Fibroblast of the conjunctiva (primary cell): ENCODE measurements around the gene FSCN2.

Experiments
- DNase-seq: peaks from one replicate; pipeline ENCODE4 v3.0.0-alpha.2; 2010; ENCODE audit warnings: low read depth

The FSCN2 gene

DNA sequence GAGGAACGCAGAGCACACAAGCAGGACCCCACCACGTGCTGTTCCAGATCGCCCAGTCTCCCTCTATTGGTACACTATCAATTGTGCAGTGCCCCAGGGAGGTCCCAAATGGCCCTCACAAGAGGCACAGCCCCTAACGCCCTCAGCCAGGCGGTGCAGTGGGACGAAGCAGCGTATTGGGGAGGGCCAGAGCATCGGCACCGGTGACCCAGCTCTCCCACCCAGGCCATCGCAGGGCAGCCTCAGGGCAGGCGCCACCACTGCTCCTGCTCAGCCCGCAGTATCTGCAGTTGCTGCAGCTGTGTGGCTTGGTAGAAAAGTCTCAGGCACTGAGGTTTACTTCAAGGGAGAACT lies 29.9 kb downstream of the FSCN2 start:
- no peak for DNase-seq

DNA sequence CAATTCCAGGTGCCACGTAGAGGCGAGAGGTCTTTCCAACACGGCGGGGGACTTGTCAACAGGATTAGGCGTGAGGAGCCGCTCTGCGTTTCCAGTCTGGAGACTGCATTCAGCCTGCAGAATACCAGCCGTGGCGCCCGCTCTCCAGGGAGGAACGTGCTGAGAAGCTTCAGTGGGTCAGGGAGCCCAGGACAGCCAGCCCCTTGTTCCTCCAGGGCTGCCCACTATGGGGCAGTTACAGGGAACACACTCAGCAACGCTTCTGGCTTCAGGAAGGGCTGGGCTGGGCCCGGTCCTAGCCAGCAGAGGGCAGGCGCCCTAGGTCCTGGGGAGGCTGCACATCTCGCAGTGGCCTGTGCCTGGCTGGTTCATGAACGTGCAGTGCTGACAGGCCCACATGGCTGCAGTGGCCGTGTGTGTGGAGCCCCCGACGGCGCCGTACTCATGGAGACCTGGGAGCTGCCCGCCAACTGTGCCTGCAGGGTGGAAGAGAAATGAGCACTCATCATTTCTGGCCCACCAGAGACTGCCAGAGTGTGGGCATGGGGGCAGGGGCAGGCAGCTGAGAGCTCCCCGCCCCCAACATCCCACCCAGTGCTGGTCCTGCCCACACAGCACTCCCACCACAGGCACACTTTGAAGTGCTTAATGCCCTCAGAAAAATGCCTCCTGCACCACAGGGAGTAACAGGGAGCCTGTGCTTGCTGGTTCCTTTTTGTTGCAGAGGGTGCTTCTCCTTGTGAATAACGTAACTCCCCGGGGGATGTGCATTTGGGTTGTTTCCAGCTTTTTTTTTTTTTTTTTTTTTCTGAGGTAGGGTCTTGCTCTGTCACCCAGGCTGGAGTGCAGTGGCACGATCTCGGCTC lies 31.0 kb downstream of the FSCN2 start:
- no peak for DNase-seq

DNA sequence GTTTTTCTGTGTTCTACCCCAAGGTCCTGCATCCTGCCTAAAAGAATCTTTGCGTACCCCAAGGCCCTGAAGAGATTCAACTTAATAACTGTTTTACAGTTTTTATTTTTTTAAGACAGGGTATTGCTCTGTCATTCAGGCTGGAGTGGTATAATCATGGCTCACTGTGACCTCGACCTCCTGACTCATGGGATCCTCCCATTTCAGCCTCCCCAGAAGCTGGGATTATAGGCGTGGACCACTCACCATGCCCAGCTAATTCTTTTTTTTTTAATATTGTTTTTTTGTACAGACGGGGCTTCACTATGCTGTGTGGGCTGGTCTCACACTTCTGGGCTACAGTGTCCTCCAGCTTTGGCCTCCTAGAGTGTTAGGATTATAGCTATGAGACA lies 33.3 kb downstream of the FSCN2 start:
- DNase-seq: no peak

DNA sequence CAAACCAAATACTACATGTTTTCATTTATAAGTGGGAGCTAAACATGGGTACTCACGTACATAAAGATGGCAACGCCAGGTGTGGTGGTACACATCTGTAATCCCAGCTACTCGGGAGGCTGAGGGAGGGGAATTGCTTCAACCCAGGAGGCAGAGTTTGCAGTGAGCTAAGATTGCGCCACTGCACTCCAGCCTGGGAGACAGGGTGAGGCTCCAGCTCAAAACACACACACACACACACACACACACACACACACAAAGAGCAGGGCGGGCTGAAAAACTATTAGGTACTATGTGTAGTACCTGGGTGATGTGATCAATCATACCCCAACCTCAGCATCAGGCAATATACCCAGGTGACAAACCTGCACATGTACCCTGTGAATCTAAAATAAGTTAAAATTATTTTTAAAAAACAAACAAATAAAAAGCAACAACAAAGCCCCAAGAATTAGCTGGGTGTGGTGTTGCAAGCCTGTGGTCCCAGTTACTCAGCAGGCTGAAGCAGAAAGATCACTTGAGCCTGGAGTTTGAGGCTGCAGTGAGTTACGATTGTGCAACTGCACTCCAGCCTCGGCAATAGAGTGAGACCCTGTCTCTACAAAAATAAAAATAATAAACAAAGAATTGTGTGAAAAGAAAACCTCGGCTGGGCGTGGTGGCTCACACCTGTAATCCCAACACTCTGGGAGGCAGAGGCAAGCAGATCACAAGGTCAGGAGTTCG lies 35.8 kb downstream of the FSCN2 start:
- DNase-seq: peak; percentile 73

DNA sequence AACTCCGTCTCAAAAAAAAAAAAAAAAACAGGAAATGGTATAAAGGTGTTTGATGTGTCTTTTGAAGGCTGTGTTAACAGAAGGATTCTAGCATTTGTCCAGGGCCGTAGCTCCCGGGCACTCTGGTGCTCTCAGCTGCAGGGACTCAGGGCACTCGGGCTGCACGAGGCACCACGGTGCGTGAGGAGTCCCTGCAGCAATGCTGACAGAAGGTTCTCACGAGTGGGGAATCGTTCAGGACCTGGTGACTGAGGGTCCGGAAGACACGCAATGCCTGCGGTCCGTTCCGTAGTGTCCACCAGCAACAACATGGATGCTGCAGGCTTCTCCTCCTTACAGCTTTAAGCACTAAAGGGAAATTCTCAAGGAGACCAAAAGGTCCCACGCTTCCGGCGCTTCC lies 36.6 kb downstream of the FSCN2 start:
- DNase-seq: no peak

DNA sequence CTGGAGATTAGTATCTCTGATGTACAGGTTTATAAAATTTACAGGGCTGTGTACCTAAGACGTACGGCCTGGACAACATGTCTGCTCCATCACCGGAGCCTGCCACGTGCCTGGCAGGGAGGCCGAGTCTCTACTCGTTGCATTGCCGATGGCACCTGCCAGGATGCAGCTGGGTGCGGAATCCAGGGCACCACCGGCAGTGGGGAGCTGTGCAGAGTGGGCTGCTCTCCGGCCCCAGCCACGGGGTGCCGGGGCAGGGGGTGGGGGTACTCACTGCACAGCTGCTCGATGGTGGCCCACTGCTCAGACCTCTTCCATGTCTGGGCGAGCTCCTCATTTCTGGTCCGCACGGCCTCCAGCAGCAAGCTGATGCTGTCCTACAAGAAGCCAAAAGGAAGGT lies 37.1 kb downstream of the FSCN2 start:
- no peak for DNase-seq

DNA sequence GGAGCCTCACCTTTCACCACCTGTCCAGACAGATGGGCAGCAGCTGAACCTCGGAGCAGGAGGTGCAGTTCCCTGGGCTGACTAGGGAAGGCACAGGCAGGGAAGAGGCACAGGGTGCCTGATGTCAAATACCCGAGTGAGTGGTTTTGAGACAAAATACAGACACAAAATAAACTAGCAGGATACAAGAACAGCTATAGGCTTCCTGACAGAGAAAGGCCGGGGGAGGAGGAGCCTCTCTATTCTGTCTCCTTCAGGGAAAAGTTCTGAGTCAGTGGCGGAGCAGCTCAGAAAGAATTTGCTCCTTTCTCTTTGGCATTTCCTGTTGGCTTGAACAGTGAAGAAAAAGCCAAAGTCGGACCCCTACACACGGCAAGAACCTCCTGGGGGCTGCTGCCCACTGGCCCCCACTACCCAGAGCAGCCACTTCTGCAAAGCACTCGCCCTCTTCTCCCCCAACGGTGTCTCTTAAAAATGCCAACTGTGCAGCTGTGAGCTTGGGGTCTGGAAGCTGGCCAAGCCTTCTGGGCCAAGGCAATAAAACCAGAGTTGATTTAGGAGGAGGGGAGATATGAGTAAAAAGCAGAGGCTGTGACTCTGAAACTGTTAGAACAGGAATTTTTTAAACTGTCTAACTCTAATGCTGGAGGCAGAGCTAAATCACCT lies 38.4 kb downstream of the FSCN2 start:
- DNase-seq: peak; percentile 82

DNA sequence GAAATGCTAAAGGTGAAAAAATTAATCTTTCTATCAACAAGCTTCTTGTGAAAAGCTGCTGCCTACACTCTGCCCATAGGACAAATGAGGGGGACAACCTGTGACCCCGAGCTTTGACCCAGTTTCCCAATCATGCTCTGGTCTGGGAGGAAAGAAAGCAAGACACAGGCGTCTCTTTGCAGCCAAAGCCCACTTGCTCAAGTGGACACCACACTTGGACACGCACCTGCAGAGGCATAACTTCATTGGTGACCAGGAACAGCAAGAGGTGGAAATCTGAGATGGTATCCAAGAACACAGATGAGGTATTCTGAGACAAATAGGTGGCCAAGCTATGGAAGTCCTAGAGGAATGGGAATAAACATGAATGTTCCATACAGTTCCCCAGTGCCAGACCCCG lies 39.0 kb downstream of the FSCN2 start:
- DNase-seq: no peak

DNA sequence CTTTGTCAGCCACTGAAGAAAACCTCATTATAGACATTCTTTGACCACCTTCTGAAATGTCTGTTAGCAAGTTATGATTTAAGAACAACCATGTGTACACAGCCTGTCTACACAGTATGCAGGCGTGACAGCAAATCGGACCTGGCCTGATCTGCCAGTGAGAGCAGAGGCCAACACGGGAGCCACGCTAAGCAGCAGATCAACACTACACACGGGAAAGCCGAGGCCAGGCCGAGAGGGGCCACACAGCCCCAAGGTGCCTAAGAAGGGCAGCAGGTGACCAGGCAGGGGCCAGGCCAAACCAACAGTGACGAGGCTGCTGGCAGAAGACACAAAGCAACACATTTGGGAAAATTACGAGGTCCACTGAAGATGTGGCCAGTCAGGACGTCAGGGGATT lies 40.2 kb downstream of the FSCN2 start:
- no peak for DNase-seq

DNA sequence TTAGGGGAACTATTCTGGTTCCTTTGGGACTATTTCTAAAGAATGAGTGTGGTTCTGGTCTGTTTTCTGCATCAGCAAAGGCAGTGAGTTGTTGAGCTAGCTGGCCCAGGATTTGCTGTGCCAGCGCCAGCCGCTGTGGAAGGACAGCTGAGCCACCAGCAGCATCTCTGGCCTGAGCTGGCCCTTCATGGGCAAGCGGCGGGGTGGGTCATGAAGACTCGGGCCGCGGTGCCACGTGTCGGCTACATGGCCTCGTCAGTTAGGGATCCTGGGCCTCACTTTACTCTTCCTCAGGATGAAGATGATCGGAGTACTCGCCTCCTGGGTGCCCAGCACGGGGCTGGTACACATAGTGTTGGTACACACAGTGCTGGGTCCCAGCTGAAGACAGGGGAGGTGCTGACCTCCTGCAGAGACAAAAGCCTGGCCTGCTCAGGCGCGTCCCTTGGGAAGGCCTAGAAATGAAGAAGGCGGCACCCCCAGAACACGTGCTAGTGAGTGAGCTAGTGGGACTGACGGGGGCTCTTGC lies 41.9 kb downstream of the FSCN2 start:
- no peak for DNase-seq

DNA sequence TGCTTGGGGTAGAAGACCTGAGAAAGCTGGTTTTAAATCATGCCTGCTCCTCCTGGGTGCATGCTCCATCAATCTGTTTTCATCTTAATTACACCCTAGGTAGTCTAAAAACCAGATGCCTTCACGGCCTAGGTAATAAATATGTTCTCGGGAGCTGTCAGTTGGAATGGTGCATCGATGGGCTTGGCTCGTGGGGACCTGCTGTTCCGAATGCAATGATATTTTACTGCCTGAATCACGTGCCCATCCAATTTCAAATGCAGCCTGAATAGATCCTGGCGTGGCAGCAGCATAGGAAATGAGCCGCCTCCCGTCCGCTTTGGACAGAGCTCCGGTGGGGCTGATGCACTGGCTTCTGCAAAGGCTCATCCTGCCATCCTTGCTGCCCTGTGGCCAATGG lies 42.8 kb downstream of the FSCN2 start:
- DNase-seq: no peak

DNA sequence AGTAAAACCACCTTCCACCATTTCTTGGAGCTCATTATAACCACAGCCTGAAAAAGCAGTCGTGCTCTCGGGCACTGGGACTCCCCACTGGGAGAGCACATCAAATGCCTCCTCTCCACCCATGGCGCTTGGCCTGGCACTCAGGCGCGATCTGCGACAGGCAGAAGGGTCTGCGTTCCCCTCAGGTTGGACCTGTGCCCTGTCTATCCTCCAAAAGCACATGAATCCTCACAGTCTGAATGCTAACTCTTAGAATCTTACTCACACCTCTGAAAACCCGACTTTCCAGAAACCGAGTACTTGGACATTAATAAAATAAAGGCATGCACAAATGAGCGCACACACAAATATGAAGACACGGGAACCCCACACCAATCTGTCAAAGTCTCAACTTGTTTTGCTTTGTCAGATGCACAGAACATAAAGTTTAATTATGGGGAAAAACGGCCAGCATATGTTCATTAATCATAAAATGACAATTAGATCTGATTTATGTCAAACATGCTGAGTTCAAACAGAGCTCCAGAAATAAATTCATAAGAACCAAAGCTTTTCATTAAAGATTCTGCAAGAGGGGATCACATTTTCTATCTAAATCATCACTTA lies 44.5 kb downstream of the FSCN2 start:
- no peak for DNase-seq

DNA sequence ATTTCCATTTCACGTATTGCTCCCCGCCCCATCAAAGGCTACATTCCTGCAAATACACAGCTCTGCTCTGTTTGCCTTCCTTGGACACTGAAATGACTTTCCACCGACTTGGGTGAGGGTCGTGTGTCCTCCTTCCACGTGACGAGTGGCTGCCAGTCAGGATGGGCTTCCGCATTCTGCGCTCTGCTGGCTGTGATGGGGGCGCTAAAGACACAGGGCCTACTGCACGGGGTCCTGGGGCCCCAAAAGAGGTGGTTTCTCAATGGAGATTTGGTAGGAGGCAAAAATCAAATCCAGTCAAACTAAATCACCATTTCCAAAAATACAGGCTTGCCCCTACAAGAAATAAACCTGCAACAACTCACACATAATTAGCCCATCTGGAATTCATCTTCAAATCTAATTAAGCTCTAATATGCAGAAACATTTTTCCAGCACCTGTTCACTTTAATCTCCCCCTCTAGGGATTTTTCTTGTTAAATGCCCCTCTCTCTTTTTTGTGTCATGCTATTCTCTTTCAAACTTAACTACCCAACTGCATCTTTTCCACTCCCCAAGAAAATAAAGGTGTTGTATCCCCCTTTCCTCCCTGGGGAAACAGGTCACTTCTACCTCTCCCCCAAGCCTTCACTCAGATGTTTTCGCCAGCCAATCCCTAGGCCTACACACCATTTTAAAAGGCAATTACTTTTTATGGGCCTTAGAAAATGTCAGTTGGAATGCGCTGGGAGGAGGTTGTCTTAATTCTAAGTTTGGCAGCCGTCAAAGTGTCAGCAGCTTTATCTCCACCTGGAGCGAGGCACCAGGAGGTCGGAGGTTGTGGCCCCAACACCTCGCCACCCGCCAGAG lies 45.8 kb downstream of the FSCN2 start:
- no peak for DNase-seq

DNA sequence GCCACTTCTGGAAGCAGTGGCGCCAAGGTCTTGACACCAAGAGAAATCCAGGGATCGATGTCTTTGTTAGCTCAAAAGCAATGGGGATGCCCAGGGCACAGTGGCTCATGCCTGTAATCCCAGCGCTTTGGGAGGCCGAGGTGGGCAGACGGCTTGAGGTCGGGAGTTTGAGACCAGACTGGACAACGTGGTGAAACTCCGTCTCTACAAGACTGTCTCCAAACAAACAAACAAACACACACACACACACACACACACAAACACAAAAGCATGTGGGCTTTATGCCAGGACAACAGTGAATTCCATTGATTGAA lies 46.4 kb downstream of the FSCN2 start:
- no peak for DNase-seq

DNA sequence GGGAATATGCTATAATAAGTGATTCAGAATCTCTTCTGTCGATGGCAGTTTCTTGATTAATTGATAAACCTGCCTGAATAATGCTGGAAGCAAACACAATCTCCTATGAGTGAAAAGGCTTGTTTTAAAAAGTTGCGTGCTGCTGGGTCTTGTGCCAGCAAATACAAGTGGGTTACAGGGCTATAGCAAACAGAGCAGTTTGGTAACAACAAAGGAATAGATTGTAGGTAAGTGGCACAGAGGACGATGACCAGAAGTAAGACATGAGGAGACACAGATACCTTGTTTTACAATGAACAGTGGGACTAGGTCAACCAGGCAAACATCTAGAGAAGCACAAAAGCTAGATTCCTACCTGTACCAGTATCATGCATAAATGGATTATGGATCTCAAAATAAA lies 47.7 kb downstream of the FSCN2 start:
- DNase-seq: no peak

DNA sequence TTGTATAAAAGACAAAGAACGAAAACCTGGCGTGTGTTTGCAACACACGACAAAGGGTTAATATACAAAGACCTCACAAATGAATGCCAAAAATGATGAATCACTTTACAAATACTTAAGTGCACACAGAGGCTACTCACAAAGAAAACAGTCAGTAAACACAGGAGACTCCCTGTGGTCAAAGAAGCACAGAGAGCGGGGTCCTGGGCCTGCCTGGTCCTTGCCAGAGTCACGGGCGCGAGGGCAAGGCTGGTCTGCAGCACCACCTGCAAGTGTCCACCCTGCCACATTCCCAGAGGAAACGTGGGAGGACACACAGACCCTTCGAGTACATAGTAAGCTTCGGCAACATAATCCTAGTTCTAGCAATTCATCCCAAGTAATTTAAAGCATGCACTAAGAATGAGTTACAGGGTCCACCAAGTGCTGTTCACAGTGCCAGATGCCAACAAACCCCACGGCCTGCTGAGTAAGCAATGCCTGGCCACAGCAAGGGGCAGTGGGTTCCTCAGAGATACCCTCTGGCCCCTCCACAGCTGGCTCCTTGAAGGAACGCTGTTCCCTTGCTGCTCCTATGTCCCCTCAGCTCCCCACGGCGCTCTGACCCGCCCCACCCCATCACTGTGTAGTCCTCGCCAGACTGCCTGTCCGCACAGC lies 48.6 kb downstream of the FSCN2 start:
- no peak for DNase-seq

DNA sequence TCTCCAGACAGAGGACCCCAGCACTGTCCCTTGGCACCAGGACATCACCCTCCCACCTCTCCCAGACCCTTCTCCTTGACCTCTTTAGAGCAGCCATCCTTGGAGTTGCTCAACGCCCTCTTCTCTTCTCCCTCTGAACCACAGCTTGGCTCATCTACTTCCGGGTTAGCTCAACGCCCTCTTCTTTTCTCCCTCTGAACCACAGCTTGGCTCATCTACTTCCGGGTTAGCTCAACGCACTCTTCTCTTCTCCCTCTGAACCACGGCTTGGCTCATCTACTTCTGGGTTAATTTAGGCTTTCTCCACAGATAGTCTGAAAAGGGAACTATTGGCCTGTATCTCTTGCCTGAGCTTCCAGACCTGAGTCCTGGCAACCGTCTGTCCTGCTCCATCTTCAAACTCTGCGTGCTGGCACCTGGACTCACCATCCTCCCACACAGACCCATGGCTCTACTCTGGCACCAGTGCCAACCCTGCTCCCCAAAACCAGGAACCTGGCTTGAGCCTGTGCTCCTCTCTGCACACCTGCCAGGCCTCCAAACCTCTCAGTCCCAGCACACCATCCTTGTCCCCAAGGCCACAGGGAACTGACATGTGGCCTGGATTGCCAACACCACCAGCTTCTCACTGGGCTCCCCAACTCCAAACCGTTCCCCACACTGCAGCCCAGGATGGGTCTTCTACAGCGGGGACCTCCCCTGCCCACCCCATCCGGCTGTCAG lies 49.3 kb downstream of the FSCN2 start:
- no peak for DNase-seq

DNA sequence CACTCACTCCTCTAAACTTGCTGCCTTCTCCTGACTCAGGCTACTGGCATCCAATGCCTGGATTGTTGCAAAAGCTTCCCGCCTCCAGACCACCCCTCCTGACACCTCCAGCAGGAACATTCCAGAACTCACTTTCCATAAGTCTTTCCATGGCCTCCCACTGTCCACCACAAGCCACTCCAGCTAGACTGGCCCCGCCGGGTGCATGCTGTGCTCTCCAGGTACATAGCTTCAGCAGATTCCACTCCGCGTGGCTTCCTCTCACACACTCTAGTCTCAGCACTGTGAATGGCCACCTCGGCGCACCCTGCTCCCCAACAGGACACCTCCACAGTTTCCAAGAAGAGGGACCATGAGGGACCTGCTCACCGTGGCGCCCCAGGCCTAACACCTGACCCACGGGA lies 49.9 kb downstream of the FSCN2 start:
- no peak for DNase-seq

DNA sequence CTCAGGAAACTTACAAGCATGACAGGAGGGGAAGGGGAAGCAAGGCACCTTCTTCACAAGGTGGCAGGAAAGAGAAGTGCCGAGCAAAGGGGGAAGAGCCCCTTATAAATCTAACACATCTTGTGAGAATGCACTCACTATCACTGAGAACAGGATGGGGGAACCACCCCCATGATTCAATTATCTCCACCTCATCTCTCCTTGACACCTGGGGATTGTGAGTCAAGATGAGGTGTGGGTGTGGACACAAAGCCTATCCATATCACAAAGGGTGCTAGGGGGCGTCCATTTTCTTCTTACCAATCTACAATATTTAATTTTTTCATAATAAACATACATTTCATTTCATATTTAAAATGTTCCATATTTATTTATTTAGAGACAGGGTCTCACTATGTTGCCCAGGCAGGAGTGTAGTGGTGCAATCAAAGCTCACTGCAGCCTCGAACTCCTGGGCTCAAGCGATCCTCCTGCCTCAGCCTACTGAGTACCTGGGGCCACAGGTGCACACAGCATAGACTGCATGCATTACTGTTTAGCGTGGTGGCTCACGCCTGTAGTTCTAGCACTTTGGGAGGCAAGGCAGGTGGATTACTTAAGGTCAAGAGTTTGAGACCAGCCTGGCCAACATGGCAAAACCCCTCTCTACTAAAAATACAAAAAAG lies 50.5 kb downstream of the FSCN2 start:
- no peak for DNase-seq

DNA sequence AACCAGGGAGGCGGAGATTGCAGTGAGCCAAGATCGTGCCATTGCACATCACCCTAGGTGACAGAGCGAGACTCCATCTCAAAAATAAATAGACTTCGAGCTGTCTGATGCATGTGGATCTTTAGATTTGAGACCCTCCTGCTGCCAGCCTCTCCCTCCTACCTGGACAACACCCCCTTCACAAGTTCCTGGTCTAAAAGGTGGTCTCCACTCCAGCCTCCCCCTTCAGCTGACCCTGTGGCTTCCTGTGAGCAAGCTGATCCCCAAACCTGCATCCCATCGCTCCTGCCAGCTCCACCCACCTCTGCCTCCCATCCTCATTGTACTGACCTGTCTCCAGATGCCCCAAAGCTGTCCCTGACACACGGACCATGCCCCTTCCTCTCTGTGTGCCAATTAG lies 51.1 kb downstream of the FSCN2 start:
- no peak for DNase-seq
